Lung microvascular endothelial cell (primary cell): ENCODE results near the gene PNLIPRP1. TPM values are rescaled to one million over a fixed set of nuclear protein-coding genes. Genes with fewer than 3 reads are reported as not detected.

Experiments
- DNase-seq, 2 donors: peaks; one replicate each; pipeline versions ENCODE4 v3.0.0 to v3.0.0-alpha.2; 2010; ENCODE audit warnings: low read depth in 2 of 2
- total RNA-seq: library from RNA; depleted of rRNA; stranded (reverse); fragments of >200 nt; gene quantifications from 2 replicates; pipeline ENCODE4 v1.2.1, GENCODE V29; 2014

PNLIPRP1 gene
- total RNA-seq: not detected in 2 replicates

GRCh38 chr10:116590590-116591444, at the start of gene PNLIPRP1:
Gene PNLIPRP1, plus strand, starts transcription at chr10:116590959. Its CDS starts 171 bp downstream, at chr10:116591130.
- no peak for DNase-seq

GRCh38 chr10:116542007-116542677, 48.6 kb upstream of the PNLIPRP1 start:
- DNase-seq: no peak

GRCh38 chr10:116545122-116545521, 45.6 kb upstream of the PNLIPRP1 start:
- DNase-seq: no peak

- DNase-seq: no peak
Observed at GRCh38 chr10:116545756-116546155, 45.0 kb upstream of the PNLIPRP1 start, which contains the start of gene PNLIP. Gene PNLIP, plus strand, starts transcription at chr10:116545931. Its CDS starts 162 bp downstream, at chr10:116546093.

- DNase-seq: no peak
Observed at GRCh38 chr10:116548301-116548700, 42.5 kb upstream of the PNLIPRP1 start.

GRCh38 chr10:116553378-116553980, 37.3 kb upstream of the PNLIPRP1 start:
- DNase-seq: no peak

GRCh38 chr10:116554628-116555027, 36.1 kb upstream of the PNLIPRP1 start:
- DNase-seq: no peak

- no peak for DNase-seq
Observed at GRCh38 chr10:116555880-116556279, 34.9 kb upstream of the PNLIPRP1 start.

GRCh38 chr10:116557305-116557880, 33.4 kb upstream of the PNLIPRP1 start:
- DNase-seq: no peak

GRCh38 chr10:116565534-116565933, 25.2 kb upstream of the PNLIPRP1 start:
- DNase-seq: no peak

GRCh38 chr10:116566932-116567331, 23.8 kb upstream of the PNLIPRP1 start:
- no peak for DNase-seq

- no peak for DNase-seq
Observed at GRCh38 chr10:116567335-116567734, 23.4 kb upstream of the PNLIPRP1 start.

GRCh38 chr10:116574797-116575196, 16.0 kb upstream of the PNLIPRP1 start:
- DNase-seq: no peak

GRCh38 chr10:116587878-116588591, 2.7 kb upstream of the PNLIPRP1 start:
- no peak for DNase-seq

- no peak for DNase-seq
Observed at GRCh38 chr10:116588995-116589394, 1.8 kb upstream of the PNLIPRP1 start.

- no peak for DNase-seq
Observed at GRCh38 chr10:116589926-116590325, 833 bp upstream of the PNLIPRP1 start.

GRCh38 chr10:116593139-116593740, 2.5 kb downstream of the PNLIPRP1 start:
- DNase-seq: no peak

- no peak for DNase-seq
Observed at GRCh38 chr10:116594525-116595035, 3.8 kb downstream of the PNLIPRP1 start.

GRCh38 chr10:116596062-116596461, 5.3 kb downstream of the PNLIPRP1 start:
- DNase-seq: no peak

- no peak for DNase-seq
Observed at GRCh38 chr10:116597543-116597942, 6.8 kb downstream of the PNLIPRP1 start.

GRCh38 chr10:116598329-116598728, 7.6 kb downstream of the PNLIPRP1 start:
- no peak for DNase-seq
